Gastroesophageal sphincter (tissue), 4 donors: ENCODE measurements around the gene CLDN1. TPM values are rescaled to one million over a fixed set of nuclear protein-coding genes. Genes with fewer than 3 reads are reported as not detected.

Source experiments
- ATAC-seq: fragments of 150-250 bp; one replicate; pipeline ENCODE4 v1.9.1; 2016; ENCODE audit warnings: mild to moderate bottlenecking, moderate library complexity
- H3K27ac ChIP-seq, 4 donors: fragments of 200-600 bp; sonication (generic) in 3 of 4; 1 replicate in 3 of 4; 2 replicates in 1 of 4; pipeline ENCODE4 v1.5.1; 2016 to 2019
- H3K27me3 ChIP-seq: fragments of 200-600 bp; sonication (generic); one replicate; pipeline ENCODE4 v1.5.1; 2019
- H3K36me3 ChIP-seq, 2 donors: fragments of 200-600 bp; sonication (generic); one replicate each; pipeline ENCODE4 v1.5.1; 2019; ENCODE audit warnings: control low read depth in 1 of 2
- H3K4me1 ChIP-seq, 3 donors: fragments of 200-600 bp; sonication (generic); 1 replicate in 2 of 3; 2 replicates in 1 of 3; pipeline ENCODE4 v1.5.1; 2016 to 2019; ENCODE audit warnings: control low read depth in 2 of 3
- H3K4me3 ChIP-seq, 2 donors: fragments of 200-600 bp; sonication (generic); one replicate each; pipeline ENCODE4 v1.5.1; 2019; ENCODE audit warnings: mild to moderate bottlenecking in 1 of 2, moderate library complexity in 1 of 2
- H3K9me3 ChIP-seq, 3 donors: fragments of 200-600 bp; sonication (generic); one replicate each; pipeline ENCODE4 v1.5.1; 2017 to 2019; ENCODE audit warnings: control low read depth in 2 of 3
- CTCF ChIP-seq, 4 experiments: fragments of 200-600 bp in 2 of 4; fragments of 450-650 bp in 2 of 4; sonication (generic) in 1 of 4; IDR thresholded peaks; one replicate each; pipeline ENCODE4 v1.5.1; 2017 to 2019; ENCODE audit warnings: antibody characterized with exemption in 4 of 4, mild to moderate bottlenecking in 2 of 4, moderate library complexity in 2 of 4
- EP300 ChIP-seq: sonication (generic); formaldehyde crosslinking; IDR thresholded peaks from one replicate; pipeline ENCODE4 v1.6.1; 2017; ENCODE audit warnings: antibody characterized with exemption, mild to moderate bottlenecking
- POLR2A ChIP-seq, 2 donors: fragments of 450-650 bp; IDR thresholded peaks; one replicate each; pipeline ENCODE4 v1.6.1; 2017; ENCODE audit warnings: antibody characterized with exemption in 2 of 2, mild to moderate bottlenecking in 2 of 2, moderate library complexity in 1 of 2
- POLR2AphosphoS5 ChIP-seq: sonication (generic); formaldehyde crosslinking; IDR thresholded peaks from one replicate; pipeline ENCODE4 v1.6.1; 2017; ENCODE audit warnings: antibody characterized with exemption
- whole genome bisulfite sequencing, 2 donors: methylation state at CpG; one replicate each; pipeline ENCODE4 v1.1.5; 2018; ENCODE audit warnings: low coverage in 1 of 2; 5-methylcytosine and 5-hydroxymethylcytosine counted together
- total RNA-seq, 4 donors: library from RNA; depleted of rRNA; stranded (reverse); fragments of >200 nt; gene quantifications; one replicate each; pipeline ENCODE4 v1.1.0, GENCODE V29; 2016

The CLDN1 gene
- 1 to 10 TPM in 2 of 4 donors, under 1 TPM in 2; 0.50 to 5.3 (median 1.8) TPM for total RNA-seq

DNA sequence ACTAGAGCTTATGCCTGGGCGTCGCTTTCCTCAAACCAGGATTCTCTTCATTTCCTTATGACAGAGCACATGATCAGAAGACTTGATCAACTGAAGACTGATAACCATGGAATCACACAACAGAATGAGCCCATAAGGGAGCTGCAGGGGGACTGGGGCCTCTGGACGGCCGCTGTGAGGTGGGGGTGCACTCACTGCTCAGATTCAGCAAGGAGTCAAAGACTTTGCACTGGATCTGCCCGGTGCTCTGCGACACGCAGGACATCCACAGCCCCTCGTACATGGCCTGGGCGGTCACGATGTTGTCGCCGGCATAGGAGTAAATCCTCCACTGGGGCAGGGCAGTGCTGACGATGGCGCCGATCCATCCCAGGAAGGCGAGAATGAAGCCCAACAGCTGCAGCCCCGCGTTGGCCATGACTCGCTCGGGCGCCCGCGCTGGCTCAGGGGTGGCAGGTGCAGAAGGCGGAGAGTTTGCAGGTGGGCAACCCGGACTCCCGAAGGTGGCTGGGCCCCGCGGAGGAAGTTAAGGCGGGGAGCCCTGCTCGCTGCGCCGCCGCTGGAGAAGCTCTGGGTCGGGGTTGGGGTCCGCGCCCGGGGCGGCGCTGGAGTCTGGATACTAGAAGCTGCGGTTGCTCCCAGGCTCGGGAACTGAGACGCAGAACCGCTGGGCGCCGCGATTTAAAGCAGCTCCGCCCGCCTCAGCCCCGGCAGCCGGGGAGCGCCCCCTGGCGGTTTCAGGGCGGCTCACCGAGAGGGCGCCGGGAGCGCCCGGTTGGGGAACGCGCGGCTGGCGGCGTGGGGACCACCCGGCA lies at the start of gene CLDN1:
CLDN1 (minus strand) TSS at position 658 of the 815 bp plus-strand sequence; CDS start at position 418, 240 bp downstream.
- Histone ChIP-seq H3K36me3 (no peaks in the 10 kb centered on the region), H3K27me3 (peaks cover 14% of the 10 kb centered on the region), H3K9me3 (no peaks in the 10 kb centered on the region), H3K27ac (peak within 1 kb of the TSS in 1 of 4 donors; percentile 46), H3K4me1 (peaks cover 0 to 24% (median 10%) of the 10 kb centered on the region in 3 donors), H3K4me3 (peak within 1 kb of the TSS; percentile 53 to 62)
- peak; percentile 90 for ATAC-seq
- TF ChIP-seq POLR2AphosphoS5, result peak; percentile 11
- TF ChIP-seq CTCF (IDR thresholded peaks at IDR 0.05), result peak; percentile 90 to 98 (median 94)
- TF ChIP-seq POLR2A (IDR thresholded peaks at IDR 0.05), result no peak
- TF ChIP-seq EP300, result no peak
- 29 to 67% methylated on average over 2 to 7 of the region's 64 CpGs for WGBS, 2 donors

GRCh38 chr3:190371152-190371551 lies 48.9 kb upstream of the CLDN1 start:
- 50 to 80% methylated on average over 2 of the region's 2 CpGs for whole genome bisulfite sequencing, 2 donors
- no peak for TF ChIP-seq POLR2AphosphoS5
- no peak for TF ChIP-seq EP300
- no peak for TF ChIP-seq CTCF (IDR thresholded peaks at IDR 0.05)
- no peak for TF ChIP-seq POLR2A (IDR thresholded peaks at IDR 0.05)
- Histone ChIP-seq H3K27me3 (no peaks in the 10 kb centered on the region), H3K27ac (no peak overlapping the region), H3K9me3 (no peaks in the 10 kb centered on the region), H3K4me1 (no peaks in the 10 kb centered on the region), H3K4me3 (no peak overlapping the region), H3K36me3 (no peaks in the 10 kb centered on the region)
- ATAC-seq, result no peak

GRCh38 chr3:190370369-190370768 lies 48.1 kb upstream of the CLDN1 start:
- 85 to 95% methylated on average over 2 of the region's 2 CpGs for WGBS, 2 donors

GRCh38 chr3:190369668-190370295 lies 47.5 kb upstream of the CLDN1 start:
- Histone ChIP-seq H3K27me3 (no peaks in the 10 kb centered on the region), H3K4me1 (no peaks in the 10 kb centered on the region), H3K36me3 (no peaks in the 10 kb centered on the region), H3K4me3 (no peak overlapping the region), H3K27ac (no peak overlapping the region), H3K9me3 (no peaks in the 10 kb centered on the region)
- no peak for ATAC-seq
- 66 to 77% methylated on average over 4 to 5 of the region's 5 CpGs for WGBS, 2 donors
- TF ChIP-seq POLR2AphosphoS5 (no peak), EP300 (no peak), CTCF (IDR thresholded peaks at IDR 0.05) (no peak), POLR2A (IDR thresholded peaks at IDR 0.05) (no peak)

More at GRCh38 chr3:190370369-190370768, 48.1 kb upstream of the CLDN1 start:
- no peak for ATAC-seq
- Histone ChIP-seq H3K36me3 (no peaks in the 10 kb centered on the region), H3K27me3 (no peaks in the 10 kb centered on the region), H3K27ac (no peak overlapping the region), H3K9me3 (no peaks in the 10 kb centered on the region), H3K4me3 (no peak overlapping the region), H3K4me1 (no peaks in the 10 kb centered on the region)
- TF ChIP-seq CTCF (IDR thresholded peaks at IDR 0.05) (no peak), EP300 (no peak), POLR2AphosphoS5 (no peak), POLR2A (IDR thresholded peaks at IDR 0.05) (no peak)

DNA sequence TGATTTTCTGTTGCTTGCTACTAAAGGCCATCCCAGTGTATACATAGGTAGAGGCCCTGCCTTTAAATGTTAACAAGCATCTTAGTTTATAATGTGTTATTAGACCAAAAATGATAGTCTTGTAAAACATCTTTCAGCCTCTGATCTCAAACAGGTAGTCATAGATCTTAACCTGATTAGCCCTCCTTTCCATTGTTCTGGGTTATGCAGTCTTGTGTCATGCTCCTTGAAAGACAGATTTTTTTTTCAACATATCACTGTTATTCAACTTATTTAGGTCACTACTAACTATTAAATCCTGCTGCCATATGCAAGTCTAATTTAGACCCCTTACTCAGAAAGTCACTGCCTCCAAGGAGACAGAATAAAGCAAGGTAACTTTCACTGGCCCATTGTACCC lies 46.6 kb upstream of the CLDN1 start:
- no peak overlapping the region for H3K27ac ChIP-seq
- H3K4me1 ChIP-seq, result no peaks in the 10 kb centered on the region
- no peaks in the 10 kb centered on the region for H3K36me3 ChIP-seq
- no peaks in the 10 kb centered on the region for H3K27me3 ChIP-seq
- no peak overlapping the region for H3K4me3 ChIP-seq
- no peak for TF ChIP-seq POLR2A (IDR thresholded peaks at IDR 0.05)
- no peak for TF ChIP-seq EP300
- TF ChIP-seq POLR2AphosphoS5, result no peak
- TF ChIP-seq CTCF (IDR thresholded peaks at IDR 0.05), result no peak
- no peak for ATAC-seq
- H3K9me3 ChIP-seq, result no peaks in the 10 kb centered on the region
